Measurements from ENCODE around the gene GRK1. TPM values are rescaled to one million over a fixed set of nuclear protein-coding genes. Genes with fewer than 3 reads are reported as not detected.

GRK1 gene
- total and polyA plus RNA-seq, 2 experiments from 2014 or later = not detected

DNA sequence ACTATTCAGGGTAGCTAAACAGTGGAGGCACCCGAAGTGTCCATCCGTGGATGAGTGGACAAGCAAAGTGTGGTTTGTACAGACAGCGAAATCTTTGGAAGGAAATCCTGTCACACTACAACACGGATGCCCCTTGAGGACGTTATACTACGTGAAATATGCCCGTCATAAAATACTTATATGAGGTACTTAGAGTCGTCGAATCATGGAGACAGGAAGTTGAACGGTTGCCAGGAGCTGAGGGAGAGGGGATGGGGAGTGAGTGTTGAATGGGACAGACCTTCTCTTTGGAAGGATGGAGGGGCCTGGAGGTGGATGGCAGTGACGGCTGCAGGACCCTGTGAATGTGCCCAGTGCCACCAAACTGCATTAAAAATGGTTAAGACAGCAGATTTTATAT lies 20.6 kb upstream of the GRK1 start:
- Histone ChIP-seq H3K9me2 (ENCODE audit: insufficient read depth) (no peaks in the 10 kb centered on the region), H3K4me3 (no peak overlapping the region), H3K27ac (no peak overlapping the region), H3F3A (ENCODE audit: insufficient read depth) (no peaks in the 10 kb centered on the region), H3K4me2 (ENCODE audit: unreplicated experiment) (no peak overlapping the region), H3K4me1 (ENCODE audit: insufficient read depth) (no peaks in the 10 kb centered on the region), H3K27me3 (replicated peaks; ENCODE audit: insufficient read depth) (no peaks in the 10 kb centered on the region), H3K9ac (no peak overlapping the region), H3K9me3 (ENCODE audit: low read depth) (no peaks in the 10 kb centered on the region), H4K20me1 (ENCODE audit: insufficient read depth) (no peaks in the 10 kb centered on the region), H3K79me2 (ENCODE audit: insufficient read depth) (no peaks in the 10 kb centered on the region), H3K36me3 (ENCODE audit: low read depth) (0 out of 2 replicates have a peak, but pooled peaks cover 3% of the 10 kb centered on the region), H2AFZ (no peak overlapping the region)
- 72 to 76% methylated on average over 11 of the region's 11 CpGs for WGBS, 2 experiments (ENCODE audit: low coverage in 1 of 2, low lambda C conversion rate in 2 of 2, missing lambda C conversion rate in 2 of 2)
- TF ChIP-seq EZH2phosphoT487 (IDR thresholded peaks at IDR 0.05; ENCODE audit: insufficient read depth, low read depth) (no peak), EZH2 (IDR thresholded peaks at IDR 0.05; ENCODE audit: insufficient read depth, poor library complexity, severe bottlenecking) (no peak)
- in situ Hi-C loops (cut with MboI) = no loop called here
- DNase-seq = no peak

DNA sequence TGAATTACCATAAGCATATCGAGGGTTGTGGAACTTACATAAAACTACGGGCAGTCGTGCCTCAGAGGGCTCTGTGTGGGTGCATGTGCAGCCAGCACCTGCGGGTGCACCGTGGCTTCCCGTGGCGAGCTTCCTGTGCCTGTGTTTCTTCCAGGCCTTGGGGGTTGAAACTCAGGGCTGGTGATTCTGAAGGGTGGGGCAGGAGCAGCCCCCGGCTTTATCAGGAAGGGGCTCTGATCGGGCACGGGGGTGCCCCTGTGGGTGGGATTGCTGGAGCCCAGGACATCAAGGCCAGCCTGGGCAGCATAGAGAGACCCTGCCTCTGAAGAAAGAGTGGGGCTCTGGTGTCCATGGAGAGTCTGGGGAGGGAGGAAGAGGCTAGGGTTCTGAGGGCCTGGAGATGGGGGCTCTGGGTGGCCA lies 20.1 kb upstream of the GRK1 start:
- Histone ChIP-seq H3K4me2 (ENCODE audit: unreplicated experiment) (no peak overlapping the region), H3K4me1 (ENCODE audit: insufficient read depth) (no peaks in the 10 kb centered on the region), H3K27ac (no peak overlapping the region), H4K20me1 (ENCODE audit: insufficient read depth) (no peaks in the 10 kb centered on the region), H3K9me2 (ENCODE audit: insufficient read depth) (no peaks in the 10 kb centered on the region), H3K9ac (no peak overlapping the region), H3F3A (ENCODE audit: insufficient read depth) (no peaks in the 10 kb centered on the region), H3K79me2 (ENCODE audit: insufficient read depth) (no peaks in the 10 kb centered on the region), H3K9me3 (ENCODE audit: low read depth) (no peaks in the 10 kb centered on the region), H3K27me3 (replicated peaks; ENCODE audit: insufficient read depth) (no peaks in the 10 kb centered on the region), H2AFZ (no peak overlapping the region), H3K36me3 (ENCODE audit: low read depth) (no peaks in the 10 kb centered on the region), H3K4me3 (no peak overlapping the region)
- TF ChIP-seq EZH2 (IDR thresholded peaks at IDR 0.05; ENCODE audit: insufficient read depth, poor library complexity, severe bottlenecking) = no peak
- no peak for TF ChIP-seq EZH2phosphoT487 (IDR thresholded peaks at IDR 0.05; ENCODE audit: insufficient read depth, low read depth)
- DNase-seq = no peak
- in situ Hi-C loops (cut with MboI) = no loop called here
- 81 to 86% methylated on average over 10 of the region's 10 CpGs for WGBS, 2 experiments (ENCODE audit: low coverage in 1 of 2, low lambda C conversion rate in 2 of 2, missing lambda C conversion rate in 2 of 2)

DNA sequence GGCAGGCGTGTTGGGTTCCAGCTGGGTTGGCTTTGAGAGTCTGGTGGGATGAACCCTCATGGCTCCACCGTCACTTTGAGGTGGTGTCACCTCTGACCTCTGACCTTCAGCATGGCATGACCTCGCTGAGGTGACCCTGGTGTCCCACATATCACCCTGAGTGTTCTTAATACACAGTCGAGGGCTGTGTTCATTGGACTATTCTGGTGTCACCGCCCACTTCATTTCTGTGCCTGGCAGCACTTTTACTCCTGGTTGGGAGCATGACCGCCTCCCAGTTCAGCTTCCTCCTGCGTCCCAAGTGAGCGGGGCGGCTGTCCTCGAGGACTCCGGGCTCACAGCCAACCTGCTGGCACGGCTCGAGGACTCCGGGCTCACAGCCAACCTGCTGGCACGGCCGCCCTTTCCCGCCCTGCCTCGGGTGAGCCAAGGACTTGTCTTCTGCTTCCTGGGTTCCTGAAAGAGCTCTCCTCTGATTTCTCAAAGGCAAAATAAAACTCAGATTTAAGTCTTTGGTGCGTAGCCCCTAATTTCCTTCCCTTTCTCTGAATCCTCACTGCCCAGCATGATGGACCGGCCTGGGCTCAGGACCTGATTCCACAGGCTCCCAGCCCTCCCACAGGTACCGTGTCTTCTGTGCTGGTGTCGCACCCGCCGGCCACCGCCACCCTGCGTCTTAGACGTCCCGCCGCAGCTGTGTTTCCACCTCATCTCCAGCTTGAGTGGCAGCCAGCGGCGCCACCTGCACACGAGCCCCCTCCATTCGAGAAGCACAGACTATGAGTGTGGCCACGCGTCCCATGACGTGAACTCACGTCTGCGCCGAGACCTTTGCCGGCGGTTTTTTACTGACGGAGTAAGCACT lies 19.4 kb upstream of the GRK1 start:
- Histone ChIP-seq H3K4me2 (ENCODE audit: unreplicated experiment) (no peak overlapping the region), H3K27ac (no peak overlapping the region), H3K9ac (no peak overlapping the region), H4K20me1 (ENCODE audit: insufficient read depth) (no peaks in the 10 kb centered on the region), H3K4me1 (ENCODE audit: insufficient read depth) (no peaks in the 10 kb centered on the region), H3K9me2 (ENCODE audit: insufficient read depth) (no peaks in the 10 kb centered on the region), H3K27me3 (replicated peaks; ENCODE audit: insufficient read depth) (no peaks in the 10 kb centered on the region), H3K36me3 (ENCODE audit: low read depth) (no peaks in the 10 kb centered on the region), H3F3A (ENCODE audit: insufficient read depth) (no peaks in the 10 kb centered on the region), H2AFZ (no peak overlapping the region), H3K4me3 (no peak overlapping the region), H3K9me3 (ENCODE audit: low read depth) (no peaks in the 10 kb centered on the region), H3K79me2 (ENCODE audit: insufficient read depth) (no peaks in the 10 kb centered on the region)
- no peak for TF ChIP-seq EZH2 (IDR thresholded peaks at IDR 0.05; ENCODE audit: insufficient read depth, poor library complexity, severe bottlenecking)
- no peak for TF ChIP-seq EZH2phosphoT487 (IDR thresholded peaks at IDR 0.05; ENCODE audit: insufficient read depth, low read depth)
- in situ Hi-C loops (cut with MboI) = no loop called here
- 65% methylated on average over 42 of the region's 42 CpGs for WGBS, 2 experiments (ENCODE audit: low coverage in 1 of 2, low lambda C conversion rate in 2 of 2, missing lambda C conversion rate in 2 of 2)
- DNase-seq = peak; percentile 43

DNA sequence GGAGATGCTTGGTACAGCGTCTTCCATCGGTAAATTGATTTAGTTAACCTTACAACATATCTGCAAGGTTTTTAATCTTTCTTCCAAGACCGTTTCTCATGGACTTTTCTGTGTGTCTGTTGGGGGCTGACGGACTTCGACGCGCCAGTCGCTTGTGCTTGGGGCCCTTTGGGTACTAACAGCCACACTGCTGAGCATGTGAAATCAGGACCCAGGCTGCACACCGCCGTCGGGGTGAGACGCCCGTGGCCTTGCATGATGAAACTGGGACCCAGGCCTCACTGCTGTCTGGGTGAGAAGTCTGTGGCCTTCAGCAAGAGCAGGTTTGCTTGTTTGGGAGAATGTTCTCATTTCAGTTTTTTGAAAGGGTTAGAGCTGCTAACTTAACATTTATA lies 18.8 kb upstream of the GRK1 start:
- Histone ChIP-seq H3K9ac (no peak overlapping the region), H2AFZ (no peak overlapping the region), H3K36me3 (ENCODE audit: low read depth) (no peaks in the 10 kb centered on the region), H3K9me2 (ENCODE audit: insufficient read depth) (no peaks in the 10 kb centered on the region), H3K4me2 (ENCODE audit: unreplicated experiment) (no peak overlapping the region), H3F3A (ENCODE audit: insufficient read depth) (no peaks in the 10 kb centered on the region), H3K4me3 (no peak overlapping the region), H3K79me2 (ENCODE audit: insufficient read depth) (no peaks in the 10 kb centered on the region), H4K20me1 (ENCODE audit: insufficient read depth) (no peaks in the 10 kb centered on the region), H3K9me3 (ENCODE audit: low read depth) (no peaks in the 10 kb centered on the region), H3K27me3 (replicated peaks; ENCODE audit: insufficient read depth) (no peaks in the 10 kb centered on the region), H3K4me1 (ENCODE audit: insufficient read depth) (no peaks in the 10 kb centered on the region), H3K27ac (no peak overlapping the region)
- in situ Hi-C loops (cut with MboI) = no loop called here
- WGBS, 2 experiments (ENCODE audit: low coverage in 1 of 2, low lambda C conversion rate in 2 of 2, missing lambda C conversion rate in 2 of 2) = 87 to 89% methylated on average over 13 of the region's 13 CpGs
- no peak for DNase-seq
- no peak for TF ChIP-seq EZH2 (IDR thresholded peaks at IDR 0.05; ENCODE audit: insufficient read depth, poor library complexity, severe bottlenecking)
- TF ChIP-seq EZH2phosphoT487 (IDR thresholded peaks at IDR 0.05; ENCODE audit: insufficient read depth, low read depth) = no peak
